Activated naive CD4-positive, alpha-beta T cell treated with anti-CD3 and anti-CD28 coated beads, Interleukin-2, amount 50 U/mL, for 24 hours (primary cell): ENCODE data around the gene PIK3C2B.
A peak's percentile ranks its signal among the peaks of the same experiment; 100 is the strongest.
"Not testable (repeated sequence)": the region's sequence is repeated elsewhere in the genome, so short reads cannot be mapped to it uniquely, and the experiment has no call there.

Experiments
- H3K27ac Mint-ChIP-seq: one replicate; pipeline ENCODE4 v1.8.0; 2021; ENCODE audit warnings: mild to moderate bottlenecking, mixed read lengths
- H3K27me3 Mint-ChIP-seq: one replicate; pipeline ENCODE4 v1.8.0; 2021; ENCODE audit warnings: mixed read lengths
- H3K36me3 Mint-ChIP-seq: one replicate; pipeline ENCODE4 v1.8.0; 2021; ENCODE audit warnings: mixed read lengths
- H3K4me1 Mint-ChIP-seq: one replicate; pipeline ENCODE4 v1.8.0; 2021; ENCODE audit warnings: mixed read lengths
- H3K4me3 Mint-ChIP-seq: one replicate; pipeline ENCODE4 v1.8.0; 2021; ENCODE audit warnings: mild to moderate bottlenecking, mixed read lengths
- H3K9me3 Mint-ChIP-seq: one replicate; pipeline ENCODE4 v1.8.0; 2021; ENCODE audit warnings: mixed read lengths

PIK3C2B gene

DNA sequence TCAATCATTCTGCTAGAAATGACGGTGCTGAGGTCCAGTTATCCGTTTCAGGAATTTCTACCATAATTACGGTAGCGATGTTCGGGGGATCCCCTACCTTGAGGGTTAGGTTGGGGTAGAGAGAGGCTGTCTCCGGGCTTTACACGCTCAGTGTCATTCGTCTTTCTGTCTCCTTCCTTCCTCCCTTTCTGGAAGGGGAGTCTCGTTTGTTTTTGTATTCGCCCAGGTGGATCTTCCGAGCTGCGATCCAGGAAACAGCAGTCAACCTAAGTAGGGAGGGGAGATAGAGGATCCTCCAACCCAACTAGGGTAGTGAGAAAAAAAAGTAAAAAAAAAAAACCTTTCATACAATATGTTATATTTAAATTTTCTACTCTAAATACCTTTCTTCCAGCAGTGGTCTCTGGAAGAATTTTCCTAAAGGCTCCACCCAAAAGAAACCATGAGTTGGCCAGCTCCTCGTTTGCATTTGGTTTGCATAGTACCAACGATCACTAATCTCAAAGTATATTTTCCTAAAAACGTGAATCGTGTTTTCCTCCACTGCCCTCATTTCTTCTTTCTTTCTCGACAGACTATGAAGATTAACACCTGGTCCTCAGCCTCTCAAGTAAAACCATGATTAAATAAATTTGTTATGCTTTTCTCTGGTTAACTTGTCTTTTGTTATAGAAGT is 611 bp upstream of the PIK3C2B start:
- H3K27me3 Mint-ChIP-seq, result no peaks in the 10 kb centered on the region
- H3K36me3 Mint-ChIP-seq, result no peaks in the 10 kb centered on the region
- peak overlapping the region; percentile 63 for H3K27ac Mint-ChIP-seq
- no peaks in the 10 kb centered on the region for H3K9me3 Mint-ChIP-seq
- H3K4me1 Mint-ChIP-seq, result peaks cover 52% of the 10 kb centered on the region
- peak overlapping the region; percentile 90 for H3K4me3 Mint-ChIP-seq

DNA sequence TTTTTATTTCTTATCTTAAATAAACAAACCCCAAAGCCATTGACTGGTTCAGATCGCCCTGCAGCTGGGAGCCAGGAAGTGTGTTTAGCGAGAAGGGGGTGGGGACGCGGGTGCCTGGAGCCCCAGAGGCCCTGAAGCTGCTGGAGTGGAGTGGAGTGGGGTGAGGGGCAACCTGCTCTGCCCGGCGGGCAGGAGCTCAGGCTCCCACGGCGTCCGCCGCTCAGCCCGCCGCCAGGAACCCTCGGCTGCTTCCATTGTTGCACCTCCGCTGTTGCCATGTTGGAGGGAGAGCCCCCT is 673 bp downstream of the PIK3C2B start:
- H3K9me3 Mint-ChIP-seq, result no peaks in the 10 kb centered on the region
- H3K4me3 Mint-ChIP-seq, result peak overlapping the region; percentile 90
- peaks cover 62% of the 10 kb centered on the region for H3K4me1 Mint-ChIP-seq
- H3K27ac Mint-ChIP-seq, result peak overlapping the region; percentile 81
- H3K27me3 Mint-ChIP-seq, result no peaks in the 10 kb centered on the region
- no peaks in the 10 kb centered on the region for H3K36me3 Mint-ChIP-seq

DNA sequence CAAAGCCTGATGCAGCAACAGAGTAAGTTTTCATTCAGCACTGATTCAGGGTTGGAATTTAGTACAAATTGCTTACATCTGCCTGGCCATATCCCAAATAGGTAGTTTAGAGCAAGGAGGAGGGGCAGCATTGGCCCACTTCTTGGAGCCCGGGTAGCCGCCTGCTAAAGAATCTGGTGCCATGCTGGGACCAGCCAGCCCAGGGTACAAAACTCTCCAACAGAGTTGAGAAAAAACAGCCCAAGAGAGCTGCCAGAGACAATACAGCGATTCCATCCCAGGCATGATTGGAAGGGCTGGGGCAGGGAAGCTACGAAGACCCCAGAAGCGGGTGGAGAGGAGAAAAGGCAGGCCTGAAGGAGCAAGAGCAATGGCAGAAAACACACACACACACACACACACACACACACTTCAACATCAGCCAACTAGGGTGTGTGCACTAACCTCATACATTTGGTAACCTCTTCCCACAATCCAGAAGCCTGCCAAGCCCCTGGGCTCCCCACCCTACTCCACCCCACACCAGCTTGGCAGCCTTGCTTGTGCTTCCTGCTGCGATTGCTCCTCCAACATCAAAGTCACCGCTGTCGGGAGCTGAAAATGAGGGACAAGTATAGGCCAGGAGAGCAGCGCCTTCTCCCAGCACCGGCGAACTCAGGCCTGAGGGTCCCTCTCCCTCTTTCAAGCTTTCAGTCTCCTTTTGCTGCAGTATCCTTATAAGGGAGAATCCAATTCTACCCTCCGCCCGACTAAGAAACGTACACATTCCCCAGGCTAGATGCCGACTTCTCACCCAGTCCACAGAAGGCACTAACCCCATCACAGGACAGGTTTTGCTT is 1.2 kb downstream of the PIK3C2B start:
- no peaks in the 10 kb centered on the region for H3K27me3 Mint-ChIP-seq
- peaks cover 2% of the 10 kb centered on the region for H3K36me3 Mint-ChIP-seq
- H3K4me1 Mint-ChIP-seq, result peaks cover 63% of the 10 kb centered on the region
- H3K4me3 Mint-ChIP-seq, result peak overlapping the region; percentile 90
- peak overlapping the region; percentile 81 for H3K27ac Mint-ChIP-seq
- no peaks in the 10 kb centered on the region for H3K9me3 Mint-ChIP-seq

DNA sequence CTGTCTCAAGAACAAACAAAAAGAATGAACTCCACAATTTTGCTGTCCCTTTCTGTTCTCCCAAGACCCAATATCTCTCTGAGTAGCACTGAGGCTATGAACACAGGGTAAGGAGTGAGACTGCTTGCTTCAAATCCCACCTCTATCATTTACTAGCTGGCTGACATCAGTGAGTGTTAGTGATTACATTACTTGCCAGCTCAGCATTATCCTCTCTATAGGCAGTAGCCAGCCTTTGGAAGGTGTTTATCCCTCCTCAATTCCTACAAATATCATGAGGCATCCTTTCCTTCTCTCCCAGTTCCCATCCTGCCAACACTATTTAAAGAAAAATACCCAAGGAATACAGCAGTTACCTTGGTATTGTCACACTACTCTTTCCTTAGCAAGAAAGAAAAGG is 3.0 kb downstream of the PIK3C2B start:
- peak overlapping the region; percentile 90 for H3K4me3 Mint-ChIP-seq
- H3K9me3 Mint-ChIP-seq, result no peaks in the 10 kb centered on the region
- H3K27ac Mint-ChIP-seq, result no peak overlapping the region
- H3K27me3 Mint-ChIP-seq, result no peaks in the 10 kb centered on the region
- peaks cover 67% of the 10 kb centered on the region for H3K4me1 Mint-ChIP-seq
- peaks cover 5% of the 10 kb centered on the region for H3K36me3 Mint-ChIP-seq

DNA sequence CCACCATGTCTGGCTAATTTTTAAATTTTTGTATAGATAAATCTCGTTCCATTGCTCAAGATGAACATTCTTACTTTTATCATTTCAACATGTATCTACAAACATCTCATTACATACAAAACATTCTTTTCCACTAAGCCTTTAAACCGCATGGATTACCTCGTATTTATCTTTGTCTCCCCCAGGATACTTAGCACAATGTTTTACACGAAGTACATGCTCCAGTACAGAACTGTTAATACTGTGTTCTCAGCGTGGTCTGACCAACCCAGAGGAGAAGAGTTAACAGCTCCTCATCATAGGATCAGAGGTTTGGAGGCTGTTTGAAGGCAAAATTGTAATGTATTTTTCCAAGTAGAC is 7.4 kb downstream of the PIK3C2B start:
- no peak overlapping the region for H3K4me3 Mint-ChIP-seq
- no peaks in the 10 kb centered on the region for H3K27me3 Mint-ChIP-seq
- no peaks in the 10 kb centered on the region for H3K9me3 Mint-ChIP-seq
- no peak overlapping the region for H3K27ac Mint-ChIP-seq
- peaks cover 5% of the 10 kb centered on the region for H3K36me3 Mint-ChIP-seq
- H3K4me1 Mint-ChIP-seq, result peaks cover 51% of the 10 kb centered on the region

DNA sequence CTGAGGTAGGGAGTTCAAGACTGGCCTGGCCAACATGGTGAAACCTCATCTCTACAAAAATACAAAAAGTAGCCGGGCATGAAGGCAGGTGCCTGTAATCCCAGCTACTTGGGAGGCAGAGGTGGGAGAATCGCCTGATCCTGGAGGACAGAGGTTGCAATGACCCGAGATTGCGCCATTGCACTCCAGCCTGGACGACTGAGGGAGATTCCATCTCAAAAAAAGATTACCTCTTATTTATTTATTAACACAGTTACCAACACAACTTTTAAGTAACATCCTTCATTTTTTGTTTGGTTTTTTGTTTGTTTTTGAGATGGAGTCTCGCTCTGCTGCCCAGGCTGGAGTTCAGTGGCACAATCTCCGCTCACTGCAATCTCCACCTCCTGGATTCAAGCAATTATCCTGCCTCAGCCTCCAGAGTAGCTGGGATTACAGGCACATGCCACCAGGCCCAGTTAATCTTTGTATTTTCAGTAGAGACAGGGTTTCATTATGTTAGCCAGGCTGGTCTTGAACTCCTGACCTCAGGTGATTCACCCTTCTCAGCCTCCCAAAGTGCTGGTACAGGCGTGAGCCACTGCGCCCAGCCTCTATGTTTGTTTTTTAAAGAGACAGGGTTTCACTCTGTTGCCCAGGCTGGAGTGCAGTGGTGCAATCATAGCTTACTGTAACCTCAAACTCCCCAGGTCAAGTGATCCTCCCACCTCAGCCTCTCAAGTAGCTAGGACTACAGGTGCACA is 7.9 kb downstream of the PIK3C2B start:
- H3K36me3 Mint-ChIP-seq, H3K4me3 Mint-ChIP-seq, H3K27ac Mint-ChIP-seq, H3K27me3 Mint-ChIP-seq, H3K9me3 Mint-ChIP-seq: not testable (repeated sequence)
- H3K4me1 Mint-ChIP-seq, result peaks cover 46% of the 10 kb centered on the region

DNA sequence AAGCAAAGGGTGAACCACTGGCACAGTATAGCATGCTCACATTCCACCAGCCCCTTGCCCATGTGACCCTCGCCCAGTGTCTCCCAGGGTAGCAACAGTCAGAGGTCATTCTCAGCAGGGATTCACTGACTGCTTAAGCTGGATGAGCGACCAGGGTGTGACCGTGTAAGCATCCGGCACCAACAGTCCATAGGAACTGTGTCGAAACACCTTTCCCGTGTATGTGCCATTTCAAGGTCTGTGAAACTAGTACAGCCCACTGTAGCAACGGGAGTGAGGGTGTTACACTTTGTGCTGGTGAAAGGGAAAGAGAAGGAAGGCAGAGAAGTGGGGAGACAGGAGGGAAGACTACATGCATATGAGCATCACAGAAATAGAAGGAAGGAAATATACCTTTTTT is 10.8 kb downstream of the PIK3C2B start:
- Mint-ChIP-seq H3K4me3 (no peak overlapping the region), H3K36me3 (peaks cover 5% of the 10 kb centered on the region), H3K27me3 (no peaks in the 10 kb centered on the region), H3K27ac (no peak overlapping the region), H3K9me3 (no peaks in the 10 kb centered on the region), H3K4me1 (peaks cover 55% of the 10 kb centered on the region)

DNA sequence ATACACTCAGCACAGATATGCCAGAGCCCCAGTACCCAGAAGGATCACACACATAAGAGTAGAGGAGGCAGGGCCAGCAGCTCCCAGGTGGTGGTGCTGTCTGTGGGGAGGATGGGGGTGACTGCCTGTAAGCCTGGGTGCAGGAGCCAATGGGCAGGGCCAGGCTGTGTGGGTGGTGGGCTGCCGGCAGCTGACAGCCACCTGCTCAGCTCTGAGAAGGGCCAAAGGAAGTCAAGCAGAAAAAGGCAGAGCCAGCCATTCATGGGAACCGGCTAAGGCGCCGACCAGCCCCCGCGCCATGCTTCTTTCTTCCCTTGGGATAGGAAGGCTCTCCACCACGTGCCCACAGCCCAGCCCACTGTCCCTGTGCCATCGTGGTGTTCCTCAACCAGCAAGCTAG is 14.1 kb downstream of the PIK3C2B start:
- H3K27ac Mint-ChIP-seq, result peak overlapping the region; percentile 52
- no peaks in the 10 kb centered on the region for H3K27me3 Mint-ChIP-seq
- peaks cover 69% of the 10 kb centered on the region for H3K4me1 Mint-ChIP-seq
- no peaks in the 10 kb centered on the region for H3K9me3 Mint-ChIP-seq
- no peaks in the 10 kb centered on the region for H3K36me3 Mint-ChIP-seq
- no peak overlapping the region for H3K4me3 Mint-ChIP-seq

DNA sequence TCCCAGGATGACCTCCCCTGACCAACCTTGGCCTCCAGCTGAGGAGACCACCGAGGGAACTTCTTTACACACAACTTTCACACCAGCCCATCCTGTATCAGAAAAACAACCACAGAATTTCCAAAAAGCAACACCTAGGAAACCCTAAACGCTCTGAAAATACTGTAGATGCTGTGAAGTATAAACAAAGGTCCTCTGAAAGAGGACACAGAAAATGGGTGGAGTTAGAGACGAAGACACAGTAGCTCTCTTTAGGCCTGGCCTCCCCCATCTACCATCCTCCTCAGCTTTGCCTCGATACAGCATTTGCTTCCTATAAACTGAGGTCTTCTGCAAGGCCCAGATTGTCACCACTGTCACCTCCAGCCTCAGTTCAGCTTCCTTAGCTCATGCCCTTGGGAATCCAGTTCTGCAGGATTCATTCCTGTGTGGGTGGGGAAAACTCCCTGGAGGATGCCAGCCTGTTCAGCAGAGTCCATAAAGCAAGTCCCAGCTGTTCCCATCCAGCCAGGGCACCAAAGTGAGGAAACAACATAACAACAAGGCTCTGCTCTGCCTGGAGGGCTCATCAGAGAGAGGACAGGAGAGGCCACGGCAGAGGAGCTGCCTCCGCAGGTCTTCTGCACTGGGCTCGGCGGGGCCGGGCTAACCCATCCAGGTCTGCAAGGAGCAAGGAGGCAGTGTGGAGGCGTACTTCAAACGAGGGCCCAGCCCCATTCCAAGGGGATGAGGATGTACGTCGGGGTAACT is 15.0 kb downstream of the PIK3C2B start:
- H3K27ac Mint-ChIP-seq, result no peak overlapping the region

DNA sequence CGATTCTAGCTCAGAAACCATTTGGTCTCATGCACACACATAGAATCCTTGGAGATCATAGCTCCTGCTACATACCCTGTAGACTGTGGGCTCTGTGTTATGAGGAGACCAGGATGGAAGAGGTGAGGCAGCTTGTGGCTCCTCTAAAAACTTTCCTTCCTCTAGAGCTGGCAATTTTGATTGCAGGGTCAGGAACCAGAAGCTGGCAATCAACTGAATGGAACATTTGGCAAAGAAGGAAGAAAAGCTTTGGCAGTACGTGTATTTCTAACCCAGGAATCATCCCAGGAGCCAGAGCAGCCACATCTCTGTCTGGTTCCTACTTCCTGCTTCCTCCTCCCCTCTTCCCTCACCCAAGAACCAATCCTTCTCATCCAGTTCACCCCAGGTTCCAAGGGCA is 15.7 kb downstream of the PIK3C2B start:
- Mint-ChIP-seq H3K27ac (no peak overlapping the region), H3K4me1 (peaks cover 73% of the 10 kb centered on the region), H3K36me3 (no peaks in the 10 kb centered on the region), H3K27me3 (no peaks in the 10 kb centered on the region), H3K9me3 (no peaks in the 10 kb centered on the region), H3K4me3 (no peak overlapping the region)

More for the DNA sequence above, 15.0 kb downstream of the PIK3C2B start:
- Mint-ChIP-seq H3K27me3 (no peaks in the 10 kb centered on the region), H3K4me1 (peaks cover 69% of the 10 kb centered on the region), H3K9me3 (no peaks in the 10 kb centered on the region), H3K36me3 (no peaks in the 10 kb centered on the region), H3K4me3 (no peak overlapping the region)

DNA sequence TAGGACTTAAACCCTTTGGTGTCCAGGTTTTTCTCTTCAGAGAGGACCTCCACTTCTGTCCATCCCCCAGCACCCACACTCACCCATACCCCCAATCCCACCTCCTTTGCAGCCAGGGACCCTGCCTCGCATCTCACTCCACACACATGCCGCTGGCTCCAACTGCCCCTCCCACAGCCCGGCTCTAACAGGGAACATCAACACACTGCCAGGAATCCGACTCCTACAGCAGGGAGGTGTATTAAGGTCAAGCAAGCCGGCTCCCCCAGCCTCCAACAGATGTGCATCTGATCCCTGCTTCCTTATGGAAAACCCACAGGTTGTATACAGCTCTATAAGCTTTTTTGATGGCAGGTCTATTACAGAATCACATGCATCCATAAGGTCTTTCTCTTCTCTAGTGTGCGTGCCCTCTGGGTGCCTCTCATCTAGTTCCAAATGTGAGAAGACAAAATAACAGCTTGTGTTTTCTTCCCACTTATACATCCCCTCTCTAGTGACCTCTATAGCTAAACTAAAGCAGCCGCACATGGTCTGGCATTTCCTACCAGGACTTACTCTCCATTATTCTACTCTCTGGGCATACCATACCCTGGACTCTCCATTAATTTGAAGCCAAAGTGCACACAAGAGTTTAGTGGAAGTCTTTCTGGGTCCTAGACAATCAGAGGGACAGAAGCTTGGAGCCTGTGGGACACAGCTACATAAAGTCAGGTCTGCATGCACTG is 16.3 kb downstream of the PIK3C2B start:
- H3K9me3 Mint-ChIP-seq, result no peaks in the 10 kb centered on the region
- no peak overlapping the region for H3K4me3 Mint-ChIP-seq
- H3K36me3 Mint-ChIP-seq, result no peaks in the 10 kb centered on the region
- H3K4me1 Mint-ChIP-seq, result peaks cover 71% of the 10 kb centered on the region
- H3K27me3 Mint-ChIP-seq, result no peaks in the 10 kb centered on the region
- no peak overlapping the region for H3K27ac Mint-ChIP-seq

DNA sequence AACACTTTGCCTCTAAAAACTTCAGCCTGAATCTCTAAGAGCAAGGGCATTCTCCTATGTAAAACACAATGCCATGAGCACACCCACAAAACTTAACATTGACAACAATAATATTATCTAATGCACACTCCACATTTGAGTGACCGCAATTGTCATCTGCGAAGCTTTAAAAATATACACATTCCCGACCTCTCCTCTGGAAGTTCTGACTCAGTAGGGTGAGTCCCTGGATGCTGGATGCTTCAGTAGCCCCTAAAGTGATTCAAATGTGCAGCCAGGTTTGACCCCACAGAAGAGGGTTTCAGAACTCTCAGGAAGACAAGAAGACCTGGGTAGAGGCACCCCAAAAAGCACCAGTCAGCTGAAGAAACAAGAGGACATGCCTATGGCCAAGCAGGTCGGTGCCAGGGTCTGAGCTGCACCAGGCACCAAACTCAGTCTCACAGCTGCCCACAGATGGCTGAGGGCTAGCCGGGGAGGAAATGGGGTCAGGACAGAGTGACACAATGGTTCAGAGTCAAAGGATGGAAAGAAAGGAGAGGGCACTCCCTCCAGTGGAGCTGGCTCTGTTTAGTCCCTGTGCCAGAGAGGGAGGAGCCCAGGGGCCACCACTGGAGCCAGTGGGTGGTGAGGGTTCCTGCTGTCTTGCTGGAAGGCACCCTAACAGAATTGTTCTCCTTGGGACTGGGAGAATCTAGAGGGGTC is 17.4 kb downstream of the PIK3C2B start:
- Mint-ChIP-seq H3K4me3 (no peak overlapping the region), H3K27ac (peak overlapping the region; percentile 23), H3K9me3 (no peaks in the 10 kb centered on the region), H3K36me3 (peaks cover 2% of the 10 kb centered on the region), H3K4me1 (peaks cover 66% of the 10 kb centered on the region), H3K27me3 (no peaks in the 10 kb centered on the region)

DNA sequence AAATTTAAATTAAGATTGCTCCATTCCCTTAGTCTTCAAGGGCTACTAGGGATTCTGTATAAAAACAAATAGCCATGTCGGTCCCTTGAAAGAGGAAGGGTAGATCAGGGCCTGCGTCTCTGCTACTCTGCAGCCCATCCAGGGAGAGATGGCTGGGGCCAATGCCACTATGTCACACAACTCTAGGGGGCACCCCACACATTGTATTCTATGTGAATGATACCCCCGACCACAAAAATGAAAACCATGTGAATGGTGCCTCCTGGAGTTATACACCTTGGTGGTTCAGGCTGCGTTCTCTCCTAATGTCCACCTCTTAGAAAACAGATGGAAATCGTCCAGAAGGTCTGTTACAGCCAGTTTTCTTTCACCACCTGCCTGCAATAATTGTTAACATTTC is 18.0 kb downstream of the PIK3C2B start:
- H3K4me3 Mint-ChIP-seq, result no peak overlapping the region

DNA sequence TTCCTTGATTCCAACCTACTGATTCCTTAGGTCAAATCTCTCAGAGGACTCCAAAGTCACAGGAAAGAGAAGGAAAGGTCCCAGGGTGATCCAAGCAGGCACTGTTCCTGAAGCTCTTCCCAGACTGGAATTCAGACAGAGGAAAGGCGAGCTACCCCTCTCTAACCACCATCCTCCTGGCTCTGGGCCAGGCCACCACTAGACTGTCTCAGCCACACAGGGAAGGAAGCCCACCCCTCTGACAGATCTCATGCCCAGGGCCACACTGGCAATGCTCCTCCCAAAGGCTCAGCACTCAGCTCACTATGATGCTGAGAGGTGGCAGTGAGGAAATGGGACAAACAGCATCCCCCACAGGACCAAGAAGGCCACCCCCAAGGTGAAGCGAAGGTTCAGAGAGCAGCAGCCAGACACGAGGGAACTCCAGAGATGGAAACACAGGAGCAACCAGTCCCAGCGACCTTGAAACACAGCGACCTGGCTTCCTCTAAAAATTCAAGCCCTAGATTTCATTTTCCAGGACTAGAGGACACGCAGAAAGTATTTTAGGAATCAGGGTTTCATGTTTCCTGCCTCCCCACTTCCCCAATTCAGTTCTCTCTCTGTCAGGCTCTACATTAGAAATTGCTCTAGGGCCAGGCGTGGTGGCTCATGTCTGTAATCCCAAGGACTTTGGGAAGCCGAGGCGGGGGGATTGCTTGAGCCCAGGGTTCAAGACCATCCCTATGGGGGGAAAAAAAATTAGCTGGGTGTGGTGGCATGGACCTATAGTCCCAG is 18.8 kb downstream of the PIK3C2B start:
- H3K27ac Mint-ChIP-seq, result peak overlapping the region; percentile 30
- H3K4me3 Mint-ChIP-seq, result no peak overlapping the region
- no peaks in the 10 kb centered on the region for H3K9me3 Mint-ChIP-seq
- no peaks in the 10 kb centered on the region for H3K27me3 Mint-ChIP-seq
- H3K36me3 Mint-ChIP-seq, result peaks cover 2% of the 10 kb centered on the region
- peaks cover 58% of the 10 kb centered on the region for H3K4me1 Mint-ChIP-seq

More for the DNA sequence above, 18.0 kb downstream of the PIK3C2B start:
- no peak overlapping the region for H3K27ac Mint-ChIP-seq
- H3K36me3 Mint-ChIP-seq, result peaks cover 2% of the 10 kb centered on the region
- H3K9me3 Mint-ChIP-seq, result no peaks in the 10 kb centered on the region
- H3K4me1 Mint-ChIP-seq, result peaks cover 65% of the 10 kb centered on the region
- H3K27me3 Mint-ChIP-seq, result no peaks in the 10 kb centered on the region
